DMS153 treated with DMSO at 0.1 percent for 48 hours (cell line): Measurements from ENCODE around the gene SKI.

Experiments used
- DNase-seq: peaks from one replicate; lab custom pipeline; 2025; ENCODE audit not compliant: unreplicated experiment; lab: John Stamatoyannopoulos, UW

SKI gene

DNA sequence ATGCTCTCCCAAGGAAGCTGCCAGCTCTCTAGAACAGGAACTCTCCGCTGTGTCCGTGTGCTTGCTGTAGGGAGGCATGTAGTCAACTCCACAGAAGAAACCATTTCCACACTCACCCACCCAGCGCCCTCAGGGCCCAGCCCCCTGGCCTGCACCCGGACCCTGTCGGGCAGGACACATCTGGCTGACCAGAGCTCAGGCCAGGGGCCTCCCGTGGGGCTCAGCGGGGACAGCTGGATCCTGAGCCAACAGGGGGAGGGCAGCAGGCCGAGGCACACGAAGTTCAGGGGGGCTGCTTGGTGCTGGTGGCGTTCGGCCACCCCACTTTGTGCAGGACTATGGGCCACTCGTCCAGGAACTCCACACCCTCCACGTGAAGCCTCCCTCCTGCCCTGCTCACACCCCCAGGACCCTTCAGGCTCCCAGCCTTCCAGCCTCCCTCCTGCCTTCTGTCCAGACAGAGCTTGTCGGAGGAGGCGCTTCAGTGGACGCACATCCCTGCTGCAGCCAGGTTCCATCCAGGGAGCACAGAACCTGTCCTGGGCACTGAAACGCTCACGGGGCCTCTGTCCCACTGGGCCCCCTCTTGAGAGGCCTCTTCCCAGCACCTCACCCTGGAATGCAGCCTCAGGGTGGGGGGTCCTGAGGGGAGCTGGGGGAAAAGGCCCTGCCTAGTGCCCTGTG is 18.6 kb upstream of the SKI start:
- DNase-seq = no peak

- DNase-seq = no peak
Measured at GRCh38 chr1:2210084-2210653, 17.9 kb upstream of the SKI start.

- DNase-seq = no peak
Measured at GRCh38 chr1:2210786-2211185, 17.3 kb upstream of the SKI start.

- DNase-seq = no peak
Measured at GRCh38 chr1:2212274-2212531, 15.9 kb upstream of the SKI start.

- peak; percentile 92 for DNase-seq
Measured at GRCh38 chr1:2212532-2213491, 15.3 kb upstream of the SKI start.

GRCh38 chr1:2213576-2214505 is 14.3 kb upstream of the SKI start:
- DNase-seq = no peak

- DNase-seq = no peak
Measured at GRCh38 chr1:2214541-2215241, 13.4 kb upstream of the SKI start.

- DNase-seq = no peak
Measured at GRCh38 chr1:2215329-2215728, 12.8 kb upstream of the SKI start.

DNA sequence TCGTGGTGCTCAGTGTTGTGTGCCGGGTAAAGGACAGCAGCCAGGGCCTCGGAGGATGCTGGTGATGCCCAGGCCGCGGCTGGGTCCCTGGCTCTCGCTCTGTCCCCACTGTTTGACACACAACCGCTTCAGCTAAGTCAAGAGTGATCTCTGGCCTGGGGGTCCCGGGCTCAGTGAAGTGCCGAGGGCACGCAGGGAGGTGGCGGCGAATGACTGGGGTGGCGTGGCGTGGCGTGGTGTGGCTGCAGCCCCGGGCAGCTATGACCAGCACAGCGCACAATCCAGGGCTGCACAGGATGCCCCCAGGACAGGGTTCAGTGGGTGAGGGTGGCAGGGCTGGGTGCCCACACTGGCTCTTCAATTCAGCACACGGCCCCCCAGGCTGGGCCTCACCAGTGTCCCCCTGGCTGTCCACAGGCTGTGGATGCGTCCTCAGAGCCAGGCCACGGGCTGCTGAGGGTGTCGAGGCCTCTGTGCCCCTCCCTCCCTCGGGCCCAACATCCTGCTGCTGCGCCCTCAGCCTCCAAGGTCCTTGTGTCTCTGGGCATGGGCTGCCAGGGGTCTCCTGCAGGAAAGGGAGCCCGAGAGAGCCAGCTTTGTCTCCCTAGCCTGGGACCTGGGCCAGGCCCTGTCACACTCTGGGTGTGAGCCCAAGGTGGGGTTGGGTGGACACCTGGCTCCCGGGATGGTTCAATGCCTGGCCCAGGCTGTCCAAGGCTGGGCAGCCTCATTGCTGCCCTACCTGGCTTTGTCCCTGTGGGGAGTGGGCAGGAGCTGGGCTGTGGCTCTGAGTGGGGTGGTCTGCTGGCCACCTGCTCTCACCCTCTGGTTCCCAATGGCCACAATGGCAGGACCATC is 12.0 kb upstream of the SKI start:
- DNase-seq = no peak

GRCh38 chr1:2216767-2217058 is 11.4 kb upstream of the SKI start:
- DNase-seq = no peak

GRCh38 chr1:2221271-2221670 is 6.8 kb upstream of the SKI start:
- no peak for DNase-seq

- DNase-seq = no peak
Measured at GRCh38 chr1:2224170-2224584, 3.9 kb upstream of the SKI start.

DNA sequence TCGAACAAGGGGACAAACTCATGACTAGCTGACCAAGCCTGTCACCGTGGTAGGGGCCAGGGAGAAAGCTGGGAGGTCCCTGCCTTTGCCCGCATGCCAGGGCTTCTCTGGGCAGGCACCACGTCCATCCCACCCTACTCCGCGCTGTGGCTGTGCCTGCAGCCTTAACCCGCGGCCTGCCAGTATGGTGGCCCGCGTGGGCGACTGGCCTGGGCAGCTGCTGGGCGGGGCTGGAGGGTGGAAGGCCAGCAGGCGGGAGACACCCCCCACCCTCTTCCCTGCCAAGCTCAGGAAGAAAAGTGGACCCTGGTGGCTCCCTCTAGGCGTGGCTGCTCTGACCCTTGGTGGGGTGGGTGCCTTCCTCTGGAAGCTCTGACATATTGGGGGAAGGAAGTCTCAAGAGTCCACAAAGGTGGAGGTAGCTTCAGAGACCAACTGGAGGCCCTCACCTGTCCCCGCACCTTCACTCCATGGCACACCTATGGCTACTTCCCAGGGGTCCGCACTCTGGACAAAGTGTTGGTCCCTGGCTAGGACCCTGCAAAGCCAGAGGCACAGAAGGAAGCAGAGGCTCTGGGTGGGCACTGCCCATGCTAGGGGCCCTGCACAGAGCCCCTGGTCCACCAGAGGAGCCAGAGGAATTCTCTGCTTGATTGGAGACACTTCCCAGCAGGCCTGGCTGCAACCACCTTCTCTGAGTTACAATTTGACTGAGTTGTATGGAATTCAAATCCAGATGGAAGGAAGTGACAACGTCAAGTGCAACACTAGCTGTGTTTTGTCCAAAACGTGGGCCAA is 3.3 kb upstream of the SKI start:
- no peak for DNase-seq

DNA sequence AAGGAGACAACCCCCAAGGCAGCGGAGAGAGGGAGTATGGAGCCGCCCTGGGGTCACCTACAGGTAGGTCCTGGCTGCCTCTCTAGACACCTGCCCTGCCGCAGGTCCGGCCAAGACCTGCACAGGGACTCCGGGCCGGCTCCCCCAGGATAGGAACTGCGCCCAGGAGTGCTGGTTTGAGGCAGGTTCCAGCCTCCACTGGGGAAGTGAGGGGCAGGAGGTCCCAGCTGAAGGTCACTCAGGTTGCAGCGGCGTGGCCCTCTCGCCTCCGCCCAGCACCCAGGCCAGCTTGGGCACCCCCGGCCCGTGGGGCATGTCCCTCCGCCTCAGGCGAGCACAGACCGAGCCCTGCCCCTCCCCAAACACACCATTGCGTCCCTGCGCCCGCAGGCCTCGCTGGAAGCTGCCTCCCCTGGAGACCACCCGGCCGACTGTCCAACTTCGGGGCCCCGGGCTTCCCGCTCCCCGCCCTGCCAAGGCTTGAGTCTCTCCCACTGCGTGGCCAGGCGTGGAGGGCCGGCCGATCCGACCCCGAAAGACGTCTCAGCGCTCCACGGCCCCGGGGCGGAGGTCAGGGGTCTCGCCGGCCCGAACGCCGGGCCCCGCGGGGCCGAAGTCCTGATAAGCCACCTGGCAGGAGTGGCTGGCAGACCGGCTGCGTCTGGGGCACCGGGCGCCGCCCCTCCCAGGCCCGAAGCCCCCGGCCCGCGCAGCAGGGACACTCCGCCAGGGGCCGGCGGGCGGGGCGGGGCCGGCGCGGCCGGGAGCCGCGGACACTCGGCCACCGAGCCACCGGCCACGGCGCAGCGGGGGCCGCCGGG is 1.4 kb upstream of the SKI start:
- no peak for DNase-seq

DNA sequence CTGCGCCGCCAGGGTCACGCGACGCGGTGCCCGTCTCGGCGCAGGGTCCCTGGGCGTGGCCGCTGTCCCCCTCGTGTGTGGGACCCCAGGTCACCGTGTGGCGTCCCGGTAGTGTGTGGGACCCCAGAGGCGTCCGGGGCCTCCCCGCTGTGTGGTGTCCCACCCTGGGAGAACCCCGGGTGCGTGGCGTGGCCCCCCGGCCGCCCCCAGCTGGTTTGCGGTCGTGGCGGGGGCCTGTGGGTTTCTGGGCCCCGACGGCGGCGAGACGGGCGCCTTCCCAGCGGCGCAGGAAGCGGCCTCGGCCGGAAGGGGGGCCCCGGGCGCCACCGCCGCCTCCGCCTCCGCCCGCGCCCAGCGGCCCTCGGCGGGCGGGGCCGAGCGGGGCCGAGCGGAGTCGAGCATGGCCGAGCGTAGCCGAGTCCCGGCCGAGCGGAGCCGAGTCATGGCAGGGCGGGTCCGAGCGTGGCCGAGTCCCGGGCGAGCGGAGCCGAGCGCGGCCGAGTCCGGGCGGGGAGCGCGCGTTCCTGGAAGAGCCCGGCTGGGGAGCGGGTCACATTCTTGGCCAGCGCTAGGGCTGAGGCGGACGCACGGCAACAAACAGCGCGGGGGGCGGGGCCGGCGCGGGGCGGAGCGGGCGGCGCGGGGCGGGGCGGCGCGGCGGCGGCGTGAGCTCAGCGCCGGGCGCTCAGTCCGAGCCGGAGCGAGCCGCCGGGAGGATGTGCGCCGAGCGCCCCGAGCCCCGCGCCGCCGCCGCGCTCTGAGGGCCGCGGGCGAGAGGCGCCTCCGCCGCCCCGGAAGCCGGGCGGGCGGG is 568 bp upstream of the SKI start:
- DNase-seq = peak; percentile 99

- no peak for DNase-seq
Measured at GRCh38 chr1:2228694-2229036, 546 bp downstream of the SKI start.

- peak; percentile 85 for DNase-seq
Measured at GRCh38 chr1:2229037-2229864, 1.1 kb downstream of the SKI start.
